Transverse colon (tissue), 4 donors: ENCODE results near the gene CHST1.

Source experiments
- POLR2A ChIP-seq: fragments of 450-650 bp; IDR thresholded peaks from one replicate; pipeline ENCODE4 v1.6.1; 2016; ENCODE audit warnings: antibody characterized with exemption, mild to moderate bottlenecking, moderate library complexity
- POLR2AphosphoS5 ChIP-seq, 3 donors: sonication (generic); formaldehyde crosslinking; IDR thresholded peaks; one replicate each; pipeline ENCODE4 v1.6.1; 2016; ENCODE audit warnings: antibody characterized with exemption in 3 of 3
- TF ChIP-seq, protein P1 (sequence below), 5 experiments: fragments of 200-600 bp in 3 of 5; fragments of 450-650 bp in 2 of 5; sonication (generic) in 3 of 5; IDR thresholded peaks; 1 replicate in 2 of 5; 2 replicates in 3 of 5; pipeline ENCODE4 v1.5.1; 2016 to 2017; ENCODE audit warnings: antibody characterized with exemption in 5 of 5, inconsistent platforms in 3 of 5, mild to moderate bottlenecking in 2 of 5, moderate library complexity in 1 of 5

DNA sequence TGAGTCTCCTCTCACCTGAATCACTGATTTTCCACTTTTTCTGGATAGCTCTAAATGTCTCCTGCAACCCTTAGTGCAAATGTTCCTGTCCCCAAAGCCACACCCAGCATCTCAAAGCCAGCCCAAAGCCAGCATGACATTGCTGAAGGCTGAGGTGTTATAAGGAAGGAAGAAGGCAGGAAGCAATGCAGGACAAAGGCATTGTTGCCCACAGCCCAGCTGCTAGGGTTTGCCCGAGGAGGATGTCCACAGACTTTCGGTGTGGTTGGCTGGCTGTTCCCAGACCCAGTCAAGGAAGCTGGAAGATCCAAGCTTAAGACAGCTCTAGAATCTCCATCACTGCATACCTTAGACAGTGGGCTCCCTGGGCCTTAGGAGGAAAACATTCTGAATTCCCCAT is 23.5 kb downstream of the CHST1 start:
- TF ChIP-seq, protein P1, sequence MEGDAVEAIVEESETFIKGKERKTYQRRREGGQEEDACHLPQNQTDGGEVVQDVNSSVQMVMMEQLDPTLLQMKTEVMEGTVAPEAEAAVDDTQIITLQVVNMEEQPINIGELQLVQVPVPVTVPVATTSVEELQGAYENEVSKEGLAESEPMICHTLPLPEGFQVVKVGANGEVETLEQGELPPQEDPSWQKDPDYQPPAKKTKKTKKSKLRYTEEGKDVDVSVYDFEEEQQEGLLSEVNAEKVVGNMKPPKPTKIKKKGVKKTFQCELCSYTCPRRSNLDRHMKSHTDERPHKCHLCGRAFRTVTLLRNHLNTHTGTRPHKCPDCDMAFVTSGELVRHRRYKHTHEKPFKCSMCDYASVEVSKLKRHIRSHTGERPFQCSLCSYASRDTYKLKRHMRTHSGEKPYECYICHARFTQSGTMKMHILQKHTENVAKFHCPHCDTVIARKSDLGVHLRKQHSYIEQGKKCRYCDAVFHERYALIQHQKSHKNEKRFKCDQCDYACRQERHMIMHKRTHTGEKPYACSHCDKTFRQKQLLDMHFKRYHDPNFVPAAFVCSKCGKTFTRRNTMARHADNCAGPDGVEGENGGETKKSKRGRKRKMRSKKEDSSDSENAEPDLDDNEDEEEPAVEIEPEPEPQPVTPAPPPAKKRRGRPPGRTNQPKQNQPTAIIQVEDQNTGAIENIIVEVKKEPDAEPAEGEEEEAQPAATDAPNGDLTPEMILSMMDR (IDR thresholded peaks at IDR 0.05), result no peak
- TF ChIP-seq POLR2A (no peak), POLR2AphosphoS5 (IDR thresholded peaks at IDR 0.05) (no peak)
